H1 (cell line): ENCODE results near the gene TSSK6. TPM values are rescaled to one million over a fixed set of nuclear protein-coding genes. Genes with fewer than 3 reads are reported as not detected.

Experiments
- CTCF ChIA-PET: fragments of 300-600 bp; sonication (Branson Sonifier 250); formaldehyde crosslinking; loops from one replicate; lab custom pipeline; 2021; ENCODE audit not compliant: partially characterized antibody; lab: Charles Lee
- POLR2A ChIA-PET: fragments of 300-600 bp; sonication (Branson Sonifier 250); formaldehyde crosslinking; loops from one replicate; lab custom pipeline; 2021; ENCODE audit warnings: inconsistent platforms; ENCODE audit not compliant: partially characterized antibody; lab: Charles Lee
- DNase-seq, 2 experiments: peaks; one replicate each; pipeline versions ENCODE4 v3.0.0 to v3.0.0-alpha.2; 2010 to 2022; ENCODE audit warnings: low spot score in 2 of 2, low read depth in 1 of 2, mixed read lengths in 1 of 2
- FAIRE-seq: peaks from 2 replicates; lab custom pipeline; 2011; peaks lifted over from hg19 to GRCh38; lab: Jason Lieb, UNC
- H2AFZ ChIP-seq: 2 replicates; pipeline ENCODE4 v1.8.1; 2012; ENCODE audit warnings: low read length, inconsistent platforms
- H2AK5ac ChIP-seq: 2 replicates; pipeline ENCODE4 v1.6.1; 2013; ENCODE audit warnings: low read depth, low read length
- H2BK120ac ChIP-seq: replicated peaks from 2 replicates; pipeline ENCODE3; 2013; ENCODE audit warnings: low read depth, low read length, inconsistent platforms
- H2BK12ac ChIP-seq: 2 replicates; pipeline ENCODE4 v1.6.1; 2013; ENCODE audit warnings: low read depth, low read length
- H2BK15ac ChIP-seq: 2 replicates; pipeline ENCODE4 v1.6.1; 2013; ENCODE audit warnings: low read length
- H2BK20ac ChIP-seq: 2 replicates; pipeline ENCODE4 v1.6.1; 2013; ENCODE audit warnings: low read length
- H2BK5ac ChIP-seq: 2 replicates; pipeline ENCODE4 v1.6.1; 2013; ENCODE audit warnings: low read depth, low read length
- H3K14ac ChIP-seq: 2 replicates; pipeline ENCODE4 v1.6.1; 2013; ENCODE audit warnings: inconsistent platforms; ENCODE audit not compliant: insufficient read length
- H3K18ac ChIP-seq: 2 replicates; pipeline ENCODE4 v1.6.1; 2013; ENCODE audit warnings: low read length; ENCODE audit errors: extremely low read depth
- H3K23ac ChIP-seq: 2 replicates; pipeline ENCODE4 v1.6.1; 2013; ENCODE audit warnings: inconsistent platforms; ENCODE audit not compliant: insufficient read length
- H3K23me2 ChIP-seq: 2 replicates; pipeline ENCODE4 v1.6.1; 2013; ENCODE audit warnings: low read depth, low read length
- H3K27ac ChIP-seq: 2 replicates; pipeline ENCODE4 v1.6.1; 2011; ENCODE audit warnings: low read depth, low read length, inconsistent platforms
- H3K27me3 ChIP-seq, 4 experiments: replicated peaks in 1 of 4; 1 replicate in 1 of 4; 2 replicates in 3 of 4; pipeline versions ENCODE4 v1.6.1 to v1.8.1; 2011 to 2013; ENCODE audit warnings: low read length in 3 of 4, mild to moderate bottlenecking in 3 of 4, inconsistent platforms in 2 of 4, mixed read lengths in 2 of 4, moderate library complexity in 1 of 4; ENCODE audit not compliant: control insufficient read depth in 3 of 4, insufficient read depth in 3 of 4; ENCODE audit errors: extremely low read depth in 1 of 4
- H3K36me3 ChIP-seq, 4 experiments: 2 replicates each; pipeline versions ENCODE4 v1.6.1 to v1.8.1; 2011 to 2013; ENCODE audit warnings: mild to moderate bottlenecking in 4 of 4, low read length in 3 of 4, moderate library complexity in 2 of 4, control low read depth in 1 of 4, inconsistent platforms in 1 of 4; ENCODE audit not compliant: insufficient read depth in 4 of 4, control insufficient read depth in 2 of 4
- H3K4ac ChIP-seq: replicated peaks from 2 replicates; pipeline ENCODE3; 2013; ENCODE audit warnings: low read length, low read depth, mixed read lengths, inconsistent platforms; ENCODE audit not compliant: insufficient read length
- H3K4me1 ChIP-seq, 4 experiments: replicated peaks in 1 of 4; 1 replicate in 1 of 4; 2 replicates in 3 of 4; pipeline versions ENCODE4 v1.6.1 to v1.8.1; 2011 to 2013; ENCODE audit warnings: low read length in 3 of 4, inconsistent platforms in 2 of 4, mixed read lengths in 1 of 4; ENCODE audit not compliant: insufficient read depth in 4 of 4, control insufficient read depth in 3 of 4
- H3K4me2 ChIP-seq, 2 experiments: 2 replicates each; pipeline versions ENCODE4 v1.6.1 to v1.8.1; 2011 to 2013; ENCODE audit warnings: low read depth in 2 of 2, low read length in 2 of 2, control low read depth in 1 of 2, inconsistent platforms in 1 of 2, mild to moderate bottlenecking in 1 of 2; ENCODE audit not compliant: insufficient read depth in 1 of 2
- H3K4me3 ChIP-seq, 4 experiments: fragments of 200-600, 300-600 bp in 1 of 4; sonication (generic), shearing (Covaris generic), sonication (Bioruptor Twin) in 1 of 4; 2 replicates each; pipeline versions ENCODE4 v1.5.1 to v1.8.1; 2011 to 2016; ENCODE audit warnings: low read length in 4 of 4, low read depth in 3 of 4, control low read depth in 2 of 4, inconsistent platforms in 2 of 4, mild to moderate bottlenecking in 2 of 4, mixed read lengths in 1 of 4, moderate library complexity in 1 of 4; ENCODE audit not compliant: insufficient read depth in 2 of 4; ENCODE audit errors: extremely low read depth in 1 of 4
- H3K56ac ChIP-seq: replicated peaks from 2 replicates; pipeline ENCODE3; 2013; ENCODE audit warnings: low read depth, mild to moderate bottlenecking, mixed read lengths, low read length, inconsistent platforms; ENCODE audit not compliant: insufficient read length
- H3K79me1 ChIP-seq: 2 replicates; pipeline ENCODE4 v1.6.1; 2013; ENCODE audit warnings: low read depth, low read length, control low read depth
- H3K79me2 ChIP-seq, 2 experiments: 2 replicates each; pipeline versions ENCODE4 v1.6.1 to v1.8.1; 2012 to 2013; ENCODE audit warnings: low read length in 2 of 2, mild to moderate bottlenecking in 2 of 2, inconsistent platforms in 1 of 2; ENCODE audit not compliant: insufficient read depth in 2 of 2, control insufficient read depth in 1 of 2
- H3K9ac ChIP-seq, 4 experiments: replicated peaks in 1 of 4; 1 replicate in 1 of 4; 2 replicates in 3 of 4; pipeline versions ENCODE4 v1.6.1 to v1.8.1; 2011 to 2013; ENCODE audit warnings: low read depth in 3 of 4, low read length in 3 of 4, control low read depth in 2 of 4, mild to moderate bottlenecking in 2 of 4, moderate library complexity in 2 of 4, inconsistent platforms in 1 of 4; ENCODE audit errors: extremely low read depth in 1 of 4
- H3K9me3 ChIP-seq, 2 experiments: 2 replicates each; pipeline versions ENCODE4 v1.6.1 to v1.8.1; 2012 to 2013; ENCODE audit warnings: mild to moderate bottlenecking in 2 of 2, moderate library complexity in 2 of 2, control low read depth in 1 of 2, inconsistent platforms in 1 of 2, low read depth in 1 of 2, low read length in 1 of 2, mixed read lengths in 1 of 2; ENCODE audit not compliant: insufficient read depth in 2 of 2
- H4K20me1 ChIP-seq, 2 experiments: replicated peaks in 1 of 2; 2 replicates each; pipeline versions ENCODE3 to v1.8.1; 2011 to 2013; ENCODE audit warnings: inconsistent platforms in 2 of 2, low read length in 2 of 2, mild to moderate bottlenecking in 1 of 2; ENCODE audit not compliant: insufficient read depth in 2 of 2, control insufficient read depth in 1 of 2
- H4K5ac ChIP-seq: 2 replicates; pipeline ENCODE4 v1.6.1; 2013; ENCODE audit warnings: low read length, low read depth, mixed read lengths, inconsistent platforms; ENCODE audit not compliant: insufficient read length
- H4K8ac ChIP-seq: 2 replicates; pipeline ENCODE4 v1.8.0; 2013; ENCODE audit warnings: mild to moderate bottlenecking, moderate library complexity, low read length, inconsistent platforms; ENCODE audit not compliant: insufficient read depth; ENCODE audit errors: extremely low read depth
- H4K91ac ChIP-seq: replicated peaks from 2 replicates; pipeline ENCODE3; 2013; ENCODE audit warnings: low read length, mixed read lengths, inconsistent platforms; ENCODE audit not compliant: insufficient read length
- CHD1 ChIP-seq: IDR thresholded peaks from 2 replicates; pipeline ENCODE4 v1.6.1; 2012; ENCODE audit warnings: low read depth, low read length, improper control_type of control experiment
- GABPA ChIP-seq: IDR thresholded peaks from 2 replicates; pipeline ENCODE4 v1.6.1; 2011; ENCODE audit warnings: mild to moderate bottlenecking, low read length, moderate library complexity, borderline replicate concordance; ENCODE audit not compliant: insufficient read depth
- TBP ChIP-seq: IDR thresholded peaks from 2 replicates; pipeline ENCODE4 v1.6.1; 2011; ENCODE audit warnings: low read depth, low read length, improper control_type of control experiment
- WGBS, 2 experiments: shearing (Covaris generic) in 1 of 2; methylation state at CpG; one replicate each; pipeline versions ENCODE4 v1.1.6 to v1.1.7; 2013 to 2015; ENCODE audit warnings: low lambda C conversion rate in 2 of 2, mixed read lengths in 2 of 2, inconsistent platforms in 1 of 2, low coverage in 1 of 2, missing lambda C conversion rate in 1 of 2; ENCODE audit not compliant: insufficient replicate concordance in 2 of 2, insufficient coverage in 1 of 2, insufficient read length in 1 of 2; ENCODE audit errors: extremely low coverage in 1 of 2, missing lambda C conversion rate in 1 of 2; 5-methylcytosine and 5-hydroxymethylcytosine counted together
- polyA plus RNA-seq, 7 experiments: library from polyadenylated mRNA; depleted of rRNA in 3 of 7; stranded (reverse) in 5 of 7; unstranded in 2 of 7; fragments of >200 nt in 5 of 7; fragments of 200-250 nt in 2 of 7; gene quantifications; 1 replicate in 5 of 7; 2 replicates in 1 of 7; 4 replicates in 1 of 7; pipeline versions ENCODE4 v1.2.1 to v1.2.3, GENCODE V29; 2011 to 2013; ENCODE audit warnings: missing spikeins in 2 of 7, mixed read lengths in 2 of 7
- total RNA-seq: library from RNA; stranded (reverse); fragmentation: NEBNext Ultra II Directional; extraction: Animal tissue kit (Norgen Biotek cat#: 25700); gene quantifications from 2 replicates; pipeline ENCODE4 v1.2.1, GENCODE V29; 2021
- TF ChIP-seq, protein P1 (sequence below): IDR thresholded peaks from 2 replicates; pipeline ENCODE4 v1.6.1; 2012; ENCODE audit warnings: inconsistent platforms
- TF ChIP-seq, protein P2 (sequence below): IDR thresholded peaks from 2 replicates; pipeline ENCODE4 v1.6.1; 2011; ENCODE audit warnings: low read depth, mild to moderate bottlenecking, low read length; ENCODE audit not compliant: insufficient read depth

TSSK6 gene
- total and polyA plus RNA-seq, 2 of the 8 experiments (the other 6 are each of a cell fraction or from before 2014, with no cell fraction given), result 3.6 to 7.8 TPM

DNA sequence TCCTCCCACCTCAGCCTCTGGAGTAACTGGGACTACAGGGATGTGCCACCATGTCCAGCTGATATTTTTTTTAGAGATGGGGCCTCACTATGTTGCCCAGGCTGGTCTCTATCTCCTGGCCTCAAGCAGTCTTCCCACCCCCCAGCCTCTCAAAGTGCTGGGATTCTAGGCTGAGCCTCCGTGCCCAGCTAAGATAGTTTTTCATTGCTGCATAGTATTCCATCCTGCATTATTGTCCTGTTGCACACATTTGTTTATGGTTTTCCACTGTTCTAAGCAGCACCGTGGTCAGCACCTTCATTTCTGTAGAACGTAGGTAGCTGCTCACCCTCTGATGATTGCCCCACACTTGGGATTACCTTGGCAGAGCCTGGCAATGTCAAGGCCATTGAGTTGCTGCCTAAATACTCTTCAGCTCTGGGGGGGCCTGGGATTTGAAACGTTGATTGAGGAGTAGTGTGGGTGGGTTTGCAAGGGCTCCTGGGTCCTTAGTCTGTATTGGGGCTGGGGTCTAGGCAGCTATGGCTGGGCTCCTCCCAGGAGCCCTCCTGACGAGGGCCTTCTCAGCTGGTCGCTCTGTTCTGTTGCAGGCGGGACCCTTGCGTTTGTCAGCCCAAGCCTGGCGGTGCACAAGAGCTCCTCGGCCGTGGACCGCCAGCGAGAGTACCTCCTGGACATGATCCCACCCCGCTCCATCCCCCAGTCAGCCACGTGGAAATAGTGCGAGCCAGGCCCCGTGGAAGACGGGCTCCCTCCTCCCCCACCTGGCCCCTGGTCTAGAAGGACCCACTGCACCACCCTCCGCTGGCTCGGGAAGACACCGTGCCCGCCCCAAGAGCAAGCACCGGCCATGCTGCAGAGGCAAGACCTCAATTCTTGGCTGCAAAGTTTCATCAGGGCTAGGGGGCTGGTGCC lies 10.3 kb downstream of the TSSK6 start:
- Histone ChIP-seq H3K79me2 (no peaks in the 10 kb centered on the region), H4K8ac (no peak overlapping the region; the same call in 1 of the 2 replicates), H3K4ac (no peak overlapping the region), H3K23me2 (peaks cover 2% of the 10 kb centered on the region; the same call in 1 of the 2 replicates), H3K4me2 (no peak overlapping the region), H2AK5ac (no peak overlapping the region), H2BK15ac (no peak overlapping the region), H2AFZ (no peak overlapping the region), H3K27me3 (no peaks in the 10 kb centered on the region), H3K18ac (no peak overlapping the region), H3K56ac (no peak overlapping the region), H2BK5ac (no peak overlapping the region), H3K4me1 (no peaks in the 10 kb centered on the region), H3K27ac (no peak overlapping the region), H4K91ac (no peak overlapping the region), H3K14ac (no peak overlapping the region), H3K79me1 (peaks cover 4% of the 10 kb centered on the region), H2BK12ac (no peak overlapping the region), H3K4me3 (no peak overlapping the region), H3K9ac (no peak overlapping the region), H3K23ac (no peak overlapping the region), H2BK20ac (no peak overlapping the region), H2BK120ac (no peak overlapping the region), H4K20me1 (peaks cover 0 to 8% of the 10 kb centered on the region in 2 experiments), H4K5ac (no peak overlapping the region), H3K9me3 (no peaks in the 10 kb centered on the region), H3K36me3 (peaks cover 21 to 61% (median 43%) of the 10 kb centered on the region in 4 experiments)
- POLR2A ChIA-PET, result interaction anchor here (0.6 to 1.3 kb wide), 3 partner anchors 9 to 100 kb away, joined by 3 to 7 read pairs (median 3); partner anchors contain the start of gene NDUFA13
- no peak for DNase-seq
- 92% methylated on average over 23 of the region's 23 CpGs; no CpG with 5 or more reads in 1 of the 2 experiments for WGBS, 2 experiments
- no peak for FAIRE-seq
- CTCF ChIA-PET, result interaction anchor here (0.6 to 1.6 kb wide), 2 partner anchors 14 to 1352 kb away, joined by 3 to 6 read pairs; no protein-coding TSS in a partner anchor
- TF ChIP-seq, protein P1, sequence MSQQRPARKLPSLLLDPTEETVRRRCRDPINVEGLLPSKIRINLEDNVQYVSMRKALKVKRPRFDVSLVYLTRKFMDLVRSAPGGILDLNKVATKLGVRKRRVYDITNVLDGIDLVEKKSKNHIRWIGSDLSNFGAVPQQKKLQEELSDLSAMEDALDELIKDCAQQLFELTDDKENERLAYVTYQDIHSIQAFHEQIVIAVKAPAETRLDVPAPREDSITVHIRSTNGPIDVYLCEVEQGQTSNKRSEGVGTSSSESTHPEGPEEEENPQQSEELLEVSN, result no peak
- TF ChIP-seq, protein P2, sequence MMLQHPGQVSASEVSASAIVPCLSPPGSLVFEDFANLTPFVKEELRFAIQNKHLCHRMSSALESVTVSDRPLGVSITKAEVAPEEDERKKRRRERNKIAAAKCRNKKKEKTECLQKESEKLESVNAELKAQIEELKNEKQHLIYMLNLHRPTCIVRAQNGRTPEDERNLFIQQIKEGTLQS, result no peak
- no peak for TF ChIP-seq CHD1
- TF ChIP-seq TBP, result no peak
- no peak for TF ChIP-seq GABPA
